Liver (tissue), 9 donors: Measurements from ENCODE around the gene GABRR1. TPM values are rescaled to one million over a fixed set of nuclear protein-coding genes. Genes with fewer than 3 reads are reported as not detected.
"Not testable (repeated sequence)": the region's sequence is repeated elsewhere in the genome, so short reads cannot be mapped to it uniquely, and the experiment has no call there.

ENCODE experiments used
- DNase-seq: peaks from one replicate; pipeline ENCODE4 v3.0.0-alpha.2; 2017; ENCODE audit warnings: low spot score
- H3K27ac ChIP-seq, 2 donors: one replicate each; pipeline ENCODE4 v1.7.0; 2013; ENCODE audit warnings: inconsistent platforms in 2 of 2, low read length in 2 of 2, control low read depth in 1 of 2, low read depth in 1 of 2, mild to moderate bottlenecking in 1 of 2
- H3K27me3 ChIP-seq, 4 donors: one replicate each; pipeline versions ENCODE4 v1.6.1 to v1.7.0; 2013; ENCODE audit warnings: low read length in 3 of 4, inconsistent platforms in 1 of 4, mild to moderate bottlenecking in 1 of 4, moderate library complexity in 1 of 4; ENCODE audit not compliant: control insufficient read depth in 4 of 4, insufficient read depth in 4 of 4
- H3K36me3 ChIP-seq, 4 donors: one replicate each; pipeline versions ENCODE4 v1.6.1 to v1.7.0; 2013; ENCODE audit warnings: low read length in 3 of 4, mild to moderate bottlenecking in 3 of 4, low read depth in 1 of 4, moderate library complexity in 1 of 4; ENCODE audit not compliant: control insufficient read depth in 4 of 4, insufficient read depth in 3 of 4
- H3K4me1 ChIP-seq, 4 donors: one replicate each; pipeline versions ENCODE4 v1.6.1 to v1.7.0; 2013; ENCODE audit warnings: low read length in 3 of 4, mild to moderate bottlenecking in 3 of 4, moderate library complexity in 1 of 4; ENCODE audit not compliant: control insufficient read depth in 4 of 4, insufficient read depth in 4 of 4
- H3K4me3 ChIP-seq, 3 donors: one replicate each; pipeline versions ENCODE4 v1.6.1 to v1.7.0; 2013; ENCODE audit warnings: low read length in 3 of 3, control low read depth in 1 of 3, low read depth in 1 of 3, mild to moderate bottlenecking in 1 of 3
- H3K9ac ChIP-seq, 2 donors: one replicate each; pipeline ENCODE4 v1.7.0; 2013; ENCODE audit warnings: low read length in 2 of 2, mild to moderate bottlenecking in 2 of 2, moderate library complexity in 2 of 2, control low read depth in 1 of 2, low read depth in 1 of 2
- H3K9me3 ChIP-seq, 4 donors: one replicate each; pipeline versions ENCODE4 v1.6.1 to v1.7.0; 2013; ENCODE audit warnings: low read length in 3 of 4; ENCODE audit not compliant: control insufficient read depth in 4 of 4
- HNF4A ChIP-seq, 2 donors: conservative IDR thresholded peaks; 2 replicates each; pipeline ENCODE4 v1.6.1; 2016; ENCODE audit warnings: antibody characterized with exemption in 2 of 2, mild to moderate bottlenecking in 2 of 2
- whole genome bisulfite sequencing: extraction: QIAGEN DNeasy Blood & Tissue Kit; methylation state at CpG from one replicate; pipeline ENCODE4 v1.1.7; 2013; 5-methylcytosine and 5-hydroxymethylcytosine counted together
- polyA plus RNA-seq, 2 donors: library from polyadenylated mRNA; stranded (reverse) in 1 of 2; unstranded in 1 of 2; fragments of 200-250 nt in 1 of 2; fragments of >200 nt in 1 of 2; fragmentation: Nextera tagmentation in 1 of 2; extraction: Ambion mirVana in 1 of 2; gene quantifications; one replicate each; pipeline versions ENCODE4 v1.2.1 to v1.2.3, GENCODE V29; 2013 to 2015
- total RNA-seq, 2 donors: library from RNA; depleted of rRNA; stranded (reverse); fragments of >200 nt; gene quantifications; one replicate each; pipeline ENCODE4 v1.2.3, GENCODE V29; 2014
- donor health status: healthy.
- donor health status: healthy.
- donor health status: healthy.
- donor health status: healthy.
- donor health status: healthy.

The GABRR1 gene
- total and polyA plus RNA-seq, 4 donors, result not detected

- H3K27ac ChIP-seq, DNase-seq, H3K4me1 ChIP-seq, H3K36me3 ChIP-seq, H3K27me3 ChIP-seq, H3K9ac ChIP-seq, H3K4me3 ChIP-seq, H3K9me3 ChIP-seq: not testable (repeated sequence)
- whole genome bisulfite sequencing, result 88% methylated on average over 2 of the region's 2 CpGs
- TF ChIP-seq HNF4A (conservative IDR thresholded peaks at IDR 0.05), result peak; percentile 57 to 65
Measured at GRCh38 chr6:89128256-89128671, 88.9 kb downstream of the GABRR1 start.

Other genes with a start within 250 kb of the GABRR1 start
- gene PNRC1, start 136.6 kb downstream of the GABRR1 start, total RNA-seq, result 10 to 100 TPM; 40.9 to 71.4 TPM
- 10 to 100 TPM; 27.4 to 66.4 TPM for gene PNRC1, start 136.6 kb downstream of the GABRR1 start, polyA plus RNA-seq
- gene SRSF12, start 99.3 kb downstream of the GABRR1 start, total RNA-seq, result 1 to 10 TPM in 1 of 2 donors, under 1 TPM in 1; 0.17 to 1.0 TPM
- under 1 TPM; 0.22 to 0.56 TPM for gene SRSF12, start 99.3 kb downstream of the GABRR1 start, polyA plus RNA-seq
- gene PM20D2, start 71.3 kb downstream of the GABRR1 start, total RNA-seq, result 10 to 100 TPM in 1 of 2 donors, 1 to 10 TPM in 1; 6.4 to 12.4 TPM
- 1 to 10 TPM; 1.7 to 2.5 TPM for gene PM20D2, start 71.3 kb downstream of the GABRR1 start, polyA plus RNA-seq
- gene GABRR2, start 97.9 kb upstream of the GABRR1 start, total RNA-seq, result 1 to 10 TPM in 1 of 2 donors, under 1 TPM in 1; 0.37 to 1.7 TPM
- under 1 TPM; 0.10 to 0.32 TPM for gene GABRR2, start 97.9 kb upstream of the GABRR1 start, polyA plus RNA-seq
- 10 to 100 TPM; 20.0 to 26.4 TPM for gene UBE2J1, start 135.4 kb upstream of the GABRR1 start, total RNA-seq
- gene UBE2J1, start 135.4 kb upstream of the GABRR1 start, polyA plus RNA-seq, result 10 to 100 TPM; 14.7 to 16.1 TPM
- 1 to 10 TPM; 4.7 to 6.7 TPM for gene RRAGD, start 194.9 kb upstream of the GABRR1 start, total RNA-seq
- gene RRAGD, start 194.9 kb upstream of the GABRR1 start, polyA plus RNA-seq, result 1 to 10 TPM; 4.8 to 6.3 TPM
- gene ANKRD6, start 215.8 kb upstream of the GABRR1 start, total RNA-seq, result 1 to 10 TPM; 4.1 to 9.2 TPM
- 1 to 10 TPM; 2.9 to 3.5 TPM for gene ANKRD6, start 215.8 kb upstream of the GABRR1 start, polyA plus RNA-seq